ENCODE results near the gene NUBPL.

- TF ChIP-seq CTCF (IDR thresholded peaks at IDR 0.05): no peak
- no peak for TF ChIP-seq ZFX (IDR thresholded peaks at IDR 0.05; ENCODE audit: borderline replicate concordance)
Measured at GRCh38 chr14:31909977-31910376, 348.8 kb downstream of the NUBPL start.

Data from 22Rv1 (cell line).